Mesothelial cell of epicardium (in vitro differentiated cells): Measurements from ENCODE around the gene ATXN3L. TPM values are rescaled to one million over a fixed set of nuclear protein-coding genes. Genes with fewer than 3 reads are reported as not detected.

Experiments used
- DNase-seq, 2 experiments: peaks; one replicate each; pipeline ENCODE4 v3.0.0; 2021; ENCODE audit warnings: low spot score in 2 of 2; ENCODE audit not compliant: unreplicated experiment in 2 of 2
- H3K27ac Mint-ChIP-seq: 2 replicates; pipeline ENCODE4 v1.8.0; 2021; ENCODE audit warnings: mixed read lengths
- H3K27me3 Mint-ChIP-seq: 2 replicates; pipeline ENCODE4 v1.8.0; 2021; ENCODE audit warnings: low read depth, mixed read lengths
- H3K36me3 Mint-ChIP-seq: 2 replicates; pipeline ENCODE4 v1.8.0; 2021; ENCODE audit warnings: mixed read lengths
- H3K4me1 Mint-ChIP-seq: 2 replicates; pipeline ENCODE4 v1.8.0; 2021; ENCODE audit warnings: mixed read lengths
- H3K4me3 Mint-ChIP-seq: 2 replicates; pipeline ENCODE4 v1.8.0; 2021; ENCODE audit warnings: mild to moderate bottlenecking, moderate library complexity, mixed read lengths
- H3K9me3 Mint-ChIP-seq: 2 replicates; pipeline ENCODE4 v1.8.0; 2021; ENCODE audit warnings: mixed read lengths
- total RNA-seq: library from RNA; stranded (reverse); gene quantifications from 3 replicates; pipeline ENCODE4 v1.2.1, GENCODE V29; 2021
- TF ChIP-seq, protein P1 (sequence below): fragments of 200-600 bp; sonication (generic); IDR thresholded peaks from one replicate; pipeline ENCODE4 v1.5.0; 2021; ENCODE audit warnings: antibody characterized with exemption; ENCODE audit not compliant: unreplicated experiment

ATXN3L gene
- total RNA-seq, 1 donor from 2014 or later, result not detected

DNA sequence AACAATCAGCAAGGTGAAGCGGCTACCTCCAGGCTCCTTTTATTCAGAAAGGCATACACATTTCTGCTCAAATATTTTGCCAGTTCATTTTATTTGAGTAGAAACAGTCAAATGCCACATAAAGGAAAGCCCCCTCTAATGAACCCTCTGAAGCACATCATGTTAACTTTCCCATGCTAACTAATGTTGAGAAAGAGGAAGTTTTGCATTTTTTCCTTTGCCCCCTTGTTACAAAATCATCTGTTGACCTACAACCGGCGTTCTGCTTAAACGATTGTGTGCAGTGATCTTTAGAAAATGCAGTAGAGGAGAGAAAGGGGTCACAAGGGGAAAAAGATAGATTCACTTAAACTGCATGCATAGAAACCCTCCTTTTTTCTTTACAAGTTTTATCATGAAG, 25.2 kb upstream of the ATXN3L start:
- no peak overlapping the region for H3K27ac Mint-ChIP-seq
- H3K27me3 Mint-ChIP-seq, result no peaks in the 10 kb centered on the region
- TF ChIP-seq, protein P1, sequence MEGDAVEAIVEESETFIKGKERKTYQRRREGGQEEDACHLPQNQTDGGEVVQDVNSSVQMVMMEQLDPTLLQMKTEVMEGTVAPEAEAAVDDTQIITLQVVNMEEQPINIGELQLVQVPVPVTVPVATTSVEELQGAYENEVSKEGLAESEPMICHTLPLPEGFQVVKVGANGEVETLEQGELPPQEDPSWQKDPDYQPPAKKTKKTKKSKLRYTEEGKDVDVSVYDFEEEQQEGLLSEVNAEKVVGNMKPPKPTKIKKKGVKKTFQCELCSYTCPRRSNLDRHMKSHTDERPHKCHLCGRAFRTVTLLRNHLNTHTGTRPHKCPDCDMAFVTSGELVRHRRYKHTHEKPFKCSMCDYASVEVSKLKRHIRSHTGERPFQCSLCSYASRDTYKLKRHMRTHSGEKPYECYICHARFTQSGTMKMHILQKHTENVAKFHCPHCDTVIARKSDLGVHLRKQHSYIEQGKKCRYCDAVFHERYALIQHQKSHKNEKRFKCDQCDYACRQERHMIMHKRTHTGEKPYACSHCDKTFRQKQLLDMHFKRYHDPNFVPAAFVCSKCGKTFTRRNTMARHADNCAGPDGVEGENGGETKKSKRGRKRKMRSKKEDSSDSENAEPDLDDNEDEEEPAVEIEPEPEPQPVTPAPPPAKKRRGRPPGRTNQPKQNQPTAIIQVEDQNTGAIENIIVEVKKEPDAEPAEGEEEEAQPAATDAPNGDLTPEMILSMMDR, result no peak
- H3K4me1 Mint-ChIP-seq, result no peaks in the 10 kb centered on the region
- no peak overlapping the region for H3K4me3 Mint-ChIP-seq
- peaks cover 20% of the 10 kb centered on the region for H3K9me3 Mint-ChIP-seq
- no peak for DNase-seq
- no peaks in the 10 kb centered on the region for H3K36me3 Mint-ChIP-seq

DNA sequence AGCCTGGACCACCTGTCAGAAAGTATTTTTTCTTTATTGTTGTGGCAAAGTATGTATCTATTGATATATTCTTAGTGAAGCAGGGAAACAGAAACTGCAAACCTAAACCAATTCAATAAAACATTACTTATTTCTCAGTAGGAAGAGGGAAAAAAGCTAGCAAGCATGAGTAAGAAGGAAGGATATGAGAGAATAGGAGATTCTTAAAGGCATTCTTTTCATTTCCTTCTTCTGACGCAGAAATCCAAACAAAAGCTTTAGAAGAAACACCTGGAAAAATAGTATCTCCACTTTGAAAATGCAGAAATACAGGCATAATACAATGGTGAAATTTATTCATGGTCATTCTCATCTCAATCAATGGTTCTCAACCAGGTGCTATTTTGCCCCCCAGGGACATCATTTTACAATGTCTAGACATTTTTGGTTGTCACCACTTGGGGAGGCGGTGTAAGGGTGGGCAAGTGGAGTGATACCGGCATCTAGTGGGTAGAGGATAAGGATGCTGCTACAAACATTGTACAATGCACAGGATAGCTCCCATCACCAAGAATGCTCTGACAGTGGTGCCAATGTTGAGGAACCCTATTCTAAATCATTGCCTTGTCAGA, 21.7 kb upstream of the ATXN3L start:
- Mint-ChIP-seq H3K9me3 (peaks cover 13% of the 10 kb centered on the region), H3K27ac (no peak overlapping the region), H3K36me3 (no peaks in the 10 kb centered on the region), H3K27me3 (no peaks in the 10 kb centered on the region), H3K4me3 (no peak overlapping the region), H3K4me1 (peaks cover 7% of the 10 kb centered on the region)
- TF ChIP-seq, protein P1, result no peak
- DNase-seq, result no peak

DNA sequence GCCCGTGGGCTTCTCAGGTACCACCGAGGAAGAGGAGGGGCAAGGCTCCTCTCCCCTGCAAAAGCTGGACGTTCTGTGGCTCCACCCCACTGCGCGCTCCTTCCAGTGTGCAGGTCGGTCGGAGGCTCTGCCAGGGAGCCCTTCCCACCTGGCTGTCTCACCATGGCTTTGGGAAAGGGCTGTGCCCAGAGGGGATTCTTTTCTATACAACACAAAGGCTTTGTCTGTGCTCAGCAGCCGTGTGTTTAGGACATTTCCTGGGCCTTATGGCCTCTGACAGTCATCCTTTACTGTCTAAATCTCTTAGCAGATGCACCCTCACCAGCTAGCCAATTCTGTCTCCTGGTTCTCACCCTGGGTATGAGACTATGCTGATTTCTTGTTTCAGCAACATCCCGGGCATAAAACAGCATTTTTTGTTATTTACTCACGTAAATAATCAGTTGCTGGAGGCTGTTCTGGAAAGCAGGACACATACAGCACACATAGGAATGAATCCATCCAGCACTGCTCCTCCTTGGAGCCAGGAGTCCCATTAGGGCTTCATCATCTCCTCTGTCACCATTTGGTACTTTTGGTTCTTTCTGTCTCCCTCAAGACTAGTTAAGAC, 20.4 kb upstream of the ATXN3L start:
- Mint-ChIP-seq H3K9me3 (peaks cover 22% of the 10 kb centered on the region), H3K27me3 (no peaks in the 10 kb centered on the region), H3K4me1 (peaks cover 7% of the 10 kb centered on the region), H3K4me3 (no peak overlapping the region), H3K27ac (no peak overlapping the region), H3K36me3 (no peaks in the 10 kb centered on the region)
- DNase-seq, result no peak
- TF ChIP-seq, protein P1, result no peak

DNA sequence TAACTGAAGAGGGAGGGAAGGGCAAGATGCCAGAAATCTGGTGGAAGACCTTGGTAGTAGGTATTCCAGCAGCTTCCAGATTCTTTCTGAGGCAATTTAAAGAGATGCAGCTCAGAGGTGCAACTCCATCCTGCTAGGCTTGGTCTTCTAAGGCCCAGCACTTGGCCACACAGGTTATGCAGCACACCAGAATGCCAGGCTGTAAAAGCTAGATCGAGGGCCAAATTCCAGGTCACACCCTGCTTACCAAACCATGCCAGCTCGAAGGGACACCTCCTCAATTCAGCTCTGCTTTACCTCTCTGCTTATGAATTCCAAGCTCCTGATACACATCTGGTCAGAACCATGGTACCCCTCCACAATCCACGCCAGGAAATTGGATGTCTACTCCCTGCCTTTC, 19.8 kb upstream of the ATXN3L start:
- H3K4me1 Mint-ChIP-seq, result peaks cover 7% of the 10 kb centered on the region
- H3K4me3 Mint-ChIP-seq, result no peak overlapping the region
- H3K27me3 Mint-ChIP-seq, result no peaks in the 10 kb centered on the region
- H3K27ac Mint-ChIP-seq, result peak overlapping the region; percentile 55
- DNase-seq, result no peak
- no peaks in the 10 kb centered on the region for H3K36me3 Mint-ChIP-seq
- TF ChIP-seq, protein P1, result no peak
- H3K9me3 Mint-ChIP-seq, result peaks cover 21% of the 10 kb centered on the region

DNA sequence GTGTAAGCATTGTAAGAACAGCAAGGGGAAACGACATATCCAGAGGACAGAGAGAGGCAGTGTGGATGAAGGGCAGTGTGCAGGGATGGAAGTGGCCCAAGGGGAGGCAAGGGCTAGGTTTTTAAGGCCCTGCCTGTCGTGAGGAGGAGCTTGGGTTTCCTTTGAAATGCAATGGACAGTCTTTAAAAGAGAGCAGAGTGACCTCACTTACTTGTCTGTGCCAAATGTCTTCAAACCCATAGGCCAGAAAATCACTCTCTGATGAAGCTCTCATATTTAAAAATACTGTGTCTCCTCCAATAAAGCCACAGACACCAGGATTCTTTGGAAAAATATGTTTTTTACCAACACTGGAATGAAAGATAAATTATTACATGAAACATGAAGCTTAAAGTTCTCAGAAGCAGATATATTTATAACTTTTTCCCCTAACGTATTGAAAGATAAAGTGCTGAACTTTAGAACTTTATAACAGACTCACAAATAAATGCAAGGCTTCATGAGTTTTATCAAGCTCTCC, 19.2 kb upstream of the ATXN3L start:
- Mint-ChIP-seq H3K36me3 (no peaks in the 10 kb centered on the region), H3K4me1 (peaks cover 7% of the 10 kb centered on the region), H3K4me3 (no peak overlapping the region), H3K27me3 (no peaks in the 10 kb centered on the region), H3K9me3 (peaks cover 22% of the 10 kb centered on the region), H3K27ac (peak overlapping the region; percentile 55)
- TF ChIP-seq, protein P1, result no peak
- no peak for DNase-seq
